Stimulated activated CD4-positive, alpha-beta T cell treated with anti-CD3 and anti-CD28 coated beads, Interleukin-12 subunit alpha, Interleukin-12 subunit beta, amount 100 ng/mL, for 24 hours (primary cell): ENCODE data around the gene JADE2.

Source experiments
- DNase-seq, 2 experiments: peaks; one replicate each; pipeline ENCODE4 v3.0.0-alpha.2; 2020; ENCODE audit warnings: low read depth in 2 of 2

The JADE2 gene

GRCh38 chr5:134569758-134570364 lies 44.4 kb downstream of the JADE2 start:
- no peak for DNase-seq

GRCh38 chr5:134570365-134570758 lies 44.9 kb downstream of the JADE2 start:
- DNase-seq: no peak

- DNase-seq: no peak
Measured at GRCh38 chr5:134570886-134571285, 45.4 kb downstream of the JADE2 start.

- DNase-seq: no peak
Measured at GRCh38 chr5:134571693-134572405, 46.4 kb downstream of the JADE2 start.

GRCh38 chr5:134572811-134573210 lies 47.3 kb downstream of the JADE2 start:
- DNase-seq: no peak

- DNase-seq: no peak
Measured at GRCh38 chr5:134574521-134574920, 49.1 kb downstream of the JADE2 start.

- DNase-seq: no peak
Measured at GRCh38 chr5:134575316-134575715, 49.8 kb downstream of the JADE2 start.

- no peak for DNase-seq
Measured at GRCh38 chr5:134576386-134577021, 51.0 kb downstream of the JADE2 start.

GRCh38 chr5:134577022-134577795 lies 51.7 kb downstream of the JADE2 start:
- no peak for DNase-seq

- DNase-seq: peak; percentile 61 to 76
Measured at GRCh38 chr5:134577796-134578577, 52.5 kb downstream of the JADE2 start.

- no peak for DNase-seq
Measured at GRCh38 chr5:134578578-134579283, 53.3 kb downstream of the JADE2 start.

- no peak for DNase-seq
Measured at GRCh38 chr5:134579284-134579771, 53.9 kb downstream of the JADE2 start.

GRCh38 chr5:134580001-134580460 lies 54.6 kb downstream of the JADE2 start:
- no peak for DNase-seq

- no peak for DNase-seq
Measured at GRCh38 chr5:134581241-134581981, 55.9 kb downstream of the JADE2 start.

- no peak for DNase-seq
Measured at GRCh38 chr5:134582281-134582680, 56.8 kb downstream of the JADE2 start.

GRCh38 chr5:134582941-134583340 lies 57.5 kb downstream of the JADE2 start:
- DNase-seq: no peak

- DNase-seq: no peak
Measured at GRCh38 chr5:134583766-134584165, 58.3 kb downstream of the JADE2 start.

- no peak for DNase-seq
Measured at GRCh38 chr5:134584662-134585061, 59.2 kb downstream of the JADE2 start.

GRCh38 chr5:134585966-134586365 lies 60.5 kb downstream of the JADE2 start:
- no peak for DNase-seq
